ENCODE results near the gene KRT34.

DNA sequence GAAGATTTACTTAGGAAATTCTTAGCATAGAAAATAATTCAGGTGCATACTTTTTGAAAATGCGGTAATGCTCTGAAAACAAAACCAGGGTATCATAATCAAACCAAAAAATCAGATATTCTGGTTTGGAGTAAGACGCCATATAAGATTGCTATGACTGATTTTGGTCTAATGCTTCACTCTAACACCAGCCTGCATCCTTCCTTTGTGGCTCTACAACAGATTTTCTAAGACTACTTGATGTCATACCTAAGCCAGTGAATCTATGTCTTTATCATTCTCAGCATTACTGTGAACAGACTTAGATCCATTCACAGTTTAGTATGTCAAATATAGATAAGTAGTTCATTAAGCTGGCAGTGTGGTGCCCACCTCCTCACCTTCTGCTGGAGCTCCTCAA, 13.1 kb downstream of the KRT34 start:
- TF ChIP-seq POLR2AphosphoS5 (IDR thresholded peaks at IDR 0.05; ENCODE audit: low read depth), result no peak
- TF ChIP-seq, protein P1, sequence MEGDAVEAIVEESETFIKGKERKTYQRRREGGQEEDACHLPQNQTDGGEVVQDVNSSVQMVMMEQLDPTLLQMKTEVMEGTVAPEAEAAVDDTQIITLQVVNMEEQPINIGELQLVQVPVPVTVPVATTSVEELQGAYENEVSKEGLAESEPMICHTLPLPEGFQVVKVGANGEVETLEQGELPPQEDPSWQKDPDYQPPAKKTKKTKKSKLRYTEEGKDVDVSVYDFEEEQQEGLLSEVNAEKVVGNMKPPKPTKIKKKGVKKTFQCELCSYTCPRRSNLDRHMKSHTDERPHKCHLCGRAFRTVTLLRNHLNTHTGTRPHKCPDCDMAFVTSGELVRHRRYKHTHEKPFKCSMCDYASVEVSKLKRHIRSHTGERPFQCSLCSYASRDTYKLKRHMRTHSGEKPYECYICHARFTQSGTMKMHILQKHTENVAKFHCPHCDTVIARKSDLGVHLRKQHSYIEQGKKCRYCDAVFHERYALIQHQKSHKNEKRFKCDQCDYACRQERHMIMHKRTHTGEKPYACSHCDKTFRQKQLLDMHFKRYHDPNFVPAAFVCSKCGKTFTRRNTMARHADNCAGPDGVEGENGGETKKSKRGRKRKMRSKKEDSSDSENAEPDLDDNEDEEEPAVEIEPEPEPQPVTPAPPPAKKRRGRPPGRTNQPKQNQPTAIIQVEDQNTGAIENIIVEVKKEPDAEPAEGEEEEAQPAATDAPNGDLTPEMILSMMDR (conservative IDR thresholded peaks at IDR 0.05; ENCODE audit: low read depth in 2 of 2), result no peak
- no peak for TF ChIP-seq EZH2phosphoT487 (IDR thresholded peaks at IDR 0.05; ENCODE audit: unreplicated experiment)
- no peak for TF ChIP-seq EZH2 (IDR thresholded peaks at IDR 0.05; ENCODE audit: low read depth, unreplicated experiment)
- TF ChIP-seq STAT1 (IDR thresholded peaks at IDR 0.05; ENCODE audit: unreplicated experiment), result no peak
- TF ChIP-seq, protein P2, sequence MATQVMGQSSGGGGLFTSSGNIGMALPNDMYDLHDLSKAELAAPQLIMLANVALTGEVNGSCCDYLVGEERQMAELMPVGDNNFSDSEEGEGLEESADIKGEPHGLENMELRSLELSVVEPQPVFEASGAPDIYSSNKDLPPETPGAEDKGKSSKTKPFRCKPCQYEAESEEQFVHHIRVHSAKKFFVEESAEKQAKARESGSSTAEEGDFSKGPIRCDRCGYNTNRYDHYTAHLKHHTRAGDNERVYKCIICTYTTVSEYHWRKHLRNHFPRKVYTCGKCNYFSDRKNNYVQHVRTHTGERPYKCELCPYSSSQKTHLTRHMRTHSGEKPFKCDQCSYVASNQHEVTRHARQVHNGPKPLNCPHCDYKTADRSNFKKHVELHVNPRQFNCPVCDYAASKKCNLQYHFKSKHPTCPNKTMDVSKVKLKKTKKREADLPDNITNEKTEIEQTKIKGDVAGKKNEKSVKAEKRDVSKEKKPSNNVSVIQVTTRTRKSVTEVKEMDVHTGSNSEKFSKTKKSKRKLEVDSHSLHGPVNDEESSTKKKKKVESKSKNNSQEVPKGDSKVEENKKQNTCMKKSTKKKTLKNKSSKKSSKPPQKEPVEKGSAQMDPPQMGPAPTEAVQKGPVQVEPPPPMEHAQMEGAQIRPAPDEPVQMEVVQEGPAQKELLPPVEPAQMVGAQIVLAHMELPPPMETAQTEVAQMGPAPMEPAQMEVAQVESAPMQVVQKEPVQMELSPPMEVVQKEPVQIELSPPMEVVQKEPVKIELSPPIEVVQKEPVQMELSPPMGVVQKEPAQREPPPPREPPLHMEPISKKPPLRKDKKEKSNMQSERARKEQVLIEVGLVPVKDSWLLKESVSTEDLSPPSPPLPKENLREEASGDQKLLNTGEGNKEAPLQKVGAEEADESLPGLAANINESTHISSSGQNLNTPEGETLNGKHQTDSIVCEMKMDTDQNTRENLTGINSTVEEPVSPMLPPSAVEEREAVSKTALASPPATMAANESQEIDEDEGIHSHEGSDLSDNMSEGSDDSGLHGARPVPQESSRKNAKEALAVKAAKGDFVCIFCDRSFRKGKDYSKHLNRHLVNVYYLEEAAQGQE (IDR thresholded peaks at IDR 0.05; ENCODE audit: unreplicated experiment), result no peak
- no peak for TF ChIP-seq ZNF331 (CRISPR knock-in tag; IDR thresholded peaks at IDR 0.05; ENCODE audit: low read depth)
- TF ChIP-seq ZNF114 (CRISPR knock-in tag; IDR thresholded peaks at IDR 0.05), result no peak
- TF ChIP-seq, protein P3, sequence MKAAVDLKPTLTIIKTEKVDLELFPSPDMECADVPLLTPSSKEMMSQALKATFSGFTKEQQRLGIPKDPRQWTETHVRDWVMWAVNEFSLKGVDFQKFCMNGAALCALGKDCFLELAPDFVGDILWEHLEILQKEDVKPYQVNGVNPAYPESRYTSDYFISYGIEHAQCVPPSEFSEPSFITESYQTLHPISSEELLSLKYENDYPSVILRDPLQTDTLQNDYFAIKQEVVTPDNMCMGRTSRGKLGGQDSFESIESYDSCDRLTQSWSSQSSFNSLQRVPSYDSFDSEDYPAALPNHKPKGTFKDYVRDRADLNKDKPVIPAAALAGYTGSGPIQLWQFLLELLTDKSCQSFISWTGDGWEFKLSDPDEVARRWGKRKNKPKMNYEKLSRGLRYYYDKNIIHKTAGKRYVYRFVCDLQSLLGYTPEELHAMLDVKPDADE (IDR thresholded peaks at IDR 0.05), result no peak
- no peak for TF ChIP-seq NANOG (IDR thresholded peaks at IDR 0.05; ENCODE audit: borderline replicate concordance)
- TF ChIP-seq JUNB (IDR thresholded peaks at IDR 0.05; ENCODE audit: unreplicated experiment), result no peak
- TF ChIP-seq CREB1 (CRISPR knock-in tag; IDR thresholded peaks at IDR 0.05; ENCODE audit: low read depth), result no peak
